UCSD-AML1 (cell line): Measurements from ENCODE around the gene CMTM3.
A peak's percentile ranks its signal among the peaks of the same experiment; 100 is the strongest.
"Not testable (repeated sequence)": the region's sequence is repeated elsewhere in the genome, so short reads cannot be mapped to it uniquely, and the experiment has no call there.

Experiments used
- DNase-seq: peaks from one replicate; lab custom pipeline; 2025; ENCODE audit not compliant: unreplicated experiment; lab: John Stamatoyannopoulos, UW

Gene CMTM3

GRCh38 chr16:66581246-66581952, 23.1 kb upstream of the CMTM3 start:
- no peak for DNase-seq

GRCh38 chr16:66585481-66586239, 18.8 kb upstream of the CMTM3 start:
- peak; percentile 56 for DNase-seq

DNA sequence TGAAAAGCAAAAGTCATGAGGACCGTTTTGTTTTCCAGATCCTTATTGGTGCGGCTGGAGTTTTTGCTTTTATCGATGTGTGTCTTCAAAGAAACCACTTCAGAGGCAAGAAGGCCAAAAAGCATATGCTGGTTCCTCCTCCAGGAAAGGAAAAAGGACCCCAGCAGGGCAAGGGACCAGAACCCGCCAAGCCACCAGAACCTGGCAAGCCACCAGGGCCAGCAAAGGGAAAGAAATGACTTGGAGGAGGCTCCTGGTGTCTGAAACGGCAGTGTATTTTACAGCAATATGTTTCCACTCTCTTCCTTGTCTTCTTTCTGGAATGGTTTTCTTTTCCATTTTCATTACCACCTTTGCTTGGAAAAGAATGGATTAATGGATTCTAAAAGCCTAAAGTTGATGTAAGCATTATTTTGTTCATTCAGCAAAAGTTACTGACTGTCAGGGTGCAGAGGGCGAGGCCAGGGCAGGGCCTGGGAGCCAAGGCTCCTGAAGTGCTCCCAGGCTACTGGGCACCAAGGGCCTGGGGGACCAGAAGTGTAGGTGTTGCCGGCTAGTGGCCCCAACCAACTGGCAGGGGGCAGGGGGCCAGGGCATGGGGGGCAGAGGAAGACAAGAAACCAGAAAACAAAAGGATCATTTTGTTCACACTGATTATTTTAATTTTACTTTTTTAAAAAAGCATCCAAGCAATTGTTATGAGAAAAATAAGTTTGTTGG, 16.5 kb upstream of the CMTM3 start:
- DNase-seq, result no peak

DNA sequence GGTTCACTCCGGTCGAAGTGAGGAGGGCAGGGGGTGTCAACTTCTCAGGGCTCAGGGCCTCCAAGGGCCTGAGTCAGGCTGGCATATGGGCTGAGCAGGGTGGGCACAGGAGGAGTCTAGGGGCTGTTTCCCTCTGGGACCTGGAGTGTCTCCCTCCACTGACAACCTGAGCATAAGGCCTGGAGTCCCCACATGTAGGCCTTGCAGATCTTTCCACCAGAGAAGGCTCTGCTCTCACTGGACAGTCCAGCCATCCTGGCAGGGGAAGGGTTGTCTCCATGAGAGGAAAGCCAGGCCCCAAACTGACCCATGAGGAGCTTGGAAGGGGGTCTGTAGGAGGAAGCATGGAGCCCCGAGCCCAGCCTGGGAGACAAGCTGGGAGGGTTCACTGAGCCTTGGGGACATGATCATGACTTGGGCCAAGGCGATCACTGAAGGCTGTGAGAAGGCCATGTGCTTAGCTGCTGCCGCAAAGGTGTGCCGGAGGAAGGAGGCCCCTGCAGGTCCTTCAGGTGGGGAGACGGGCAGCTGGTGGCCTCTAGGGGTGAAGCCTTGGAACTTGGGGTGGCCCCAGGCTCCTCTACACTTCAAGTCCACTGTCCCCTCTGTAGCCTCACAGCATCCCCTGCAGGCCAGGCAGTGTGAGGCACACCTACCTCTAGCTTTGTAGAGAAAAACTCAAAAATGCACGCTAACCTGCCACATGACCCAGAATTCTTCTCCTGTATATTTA, 15.4 kb upstream of the CMTM3 start:
- peak; percentile 76 for DNase-seq

DNA sequence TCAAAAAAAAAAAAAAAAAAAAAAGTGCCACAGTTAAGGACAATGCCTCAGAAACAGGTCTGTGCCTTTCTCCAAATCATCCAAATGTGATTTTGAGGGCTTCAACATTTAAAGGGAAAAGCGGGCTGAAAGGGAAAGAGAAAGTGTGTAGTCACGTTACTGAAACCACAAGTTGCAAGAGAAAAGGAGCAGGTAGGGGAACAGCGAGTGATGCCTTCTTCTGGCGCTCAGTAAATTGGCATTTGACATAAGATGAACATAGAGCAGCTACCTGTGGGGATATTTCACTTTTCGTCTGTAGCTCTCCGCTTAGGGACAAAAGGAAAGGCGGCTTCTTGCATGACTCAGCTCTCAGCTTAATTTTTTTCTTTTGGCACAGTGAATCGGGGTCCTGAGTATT, 14.2 kb upstream of the CMTM3 start:
- DNase-seq, result no peak

- no peak for DNase-seq
Measured at GRCh38 chr16:66591018-66591417, 13.5 kb upstream of the CMTM3 start.

DNA sequence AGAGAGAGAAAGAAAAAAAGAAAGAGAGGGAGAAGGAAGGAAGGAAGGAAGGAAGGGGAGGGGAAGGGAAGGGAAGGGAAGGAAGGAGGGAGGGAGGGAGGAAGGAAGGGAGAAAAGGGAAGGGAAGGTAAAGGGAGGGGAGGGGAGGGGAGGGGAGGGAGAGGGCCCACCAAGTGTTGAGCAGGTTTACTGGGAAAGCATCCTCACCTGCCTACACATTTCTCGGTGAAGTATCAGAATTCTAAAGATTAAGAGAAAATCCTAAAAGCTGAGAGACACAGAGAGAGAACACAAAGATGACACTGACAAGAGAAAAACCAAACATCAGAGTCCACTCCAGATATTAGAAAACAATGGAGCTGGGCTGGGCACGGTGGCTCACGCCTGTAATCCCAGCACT, 12.3 kb upstream of the CMTM3 start:
- no peak for DNase-seq

DNA sequence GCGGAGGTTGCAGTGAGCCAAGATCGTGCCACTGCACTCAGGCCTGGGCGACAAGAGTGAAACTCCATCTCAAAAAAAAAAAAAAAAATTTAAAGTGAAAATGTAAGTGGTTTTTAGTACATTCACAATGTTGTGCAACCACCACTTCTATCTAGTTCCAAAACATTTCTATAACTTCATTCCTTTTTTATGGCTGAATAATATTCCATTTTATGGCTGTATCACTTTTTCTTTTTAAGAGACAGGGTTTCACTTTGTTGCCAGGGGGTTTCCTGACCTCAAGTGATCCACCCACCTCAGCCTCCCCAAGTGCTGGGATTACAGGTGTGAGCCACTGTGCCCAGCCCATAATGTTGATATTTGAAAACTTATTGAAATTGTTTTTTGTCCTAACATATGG, 11.7 kb upstream of the CMTM3 start:
- DNase-seq, result no peak

DNA sequence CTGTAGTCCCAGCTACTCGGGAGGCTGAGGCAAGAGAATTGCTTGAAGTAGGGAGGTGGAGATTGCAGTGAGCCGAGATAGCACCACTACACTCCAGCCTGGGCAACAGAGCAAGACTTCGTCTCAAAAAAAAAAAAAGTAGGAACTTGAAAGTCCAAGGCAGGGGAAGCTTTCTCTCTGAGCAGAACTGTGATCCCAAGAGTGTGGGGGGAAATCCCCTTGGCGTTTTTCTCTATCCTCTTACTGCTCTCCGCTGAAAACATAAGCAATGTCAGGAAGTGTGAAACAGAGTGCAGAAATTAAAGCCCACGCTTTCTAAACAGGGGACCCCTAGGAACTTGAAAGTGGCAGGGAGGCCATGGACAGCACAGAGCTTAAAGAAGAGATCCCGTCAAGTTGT, 9.8 kb upstream of the CMTM3 start:
- DNase-seq, result no peak

- not testable (repeated sequence) for DNase-seq
Measured at GRCh38 chr16:66596559-66596958, 7.9 kb upstream of the CMTM3 start.

DNA sequence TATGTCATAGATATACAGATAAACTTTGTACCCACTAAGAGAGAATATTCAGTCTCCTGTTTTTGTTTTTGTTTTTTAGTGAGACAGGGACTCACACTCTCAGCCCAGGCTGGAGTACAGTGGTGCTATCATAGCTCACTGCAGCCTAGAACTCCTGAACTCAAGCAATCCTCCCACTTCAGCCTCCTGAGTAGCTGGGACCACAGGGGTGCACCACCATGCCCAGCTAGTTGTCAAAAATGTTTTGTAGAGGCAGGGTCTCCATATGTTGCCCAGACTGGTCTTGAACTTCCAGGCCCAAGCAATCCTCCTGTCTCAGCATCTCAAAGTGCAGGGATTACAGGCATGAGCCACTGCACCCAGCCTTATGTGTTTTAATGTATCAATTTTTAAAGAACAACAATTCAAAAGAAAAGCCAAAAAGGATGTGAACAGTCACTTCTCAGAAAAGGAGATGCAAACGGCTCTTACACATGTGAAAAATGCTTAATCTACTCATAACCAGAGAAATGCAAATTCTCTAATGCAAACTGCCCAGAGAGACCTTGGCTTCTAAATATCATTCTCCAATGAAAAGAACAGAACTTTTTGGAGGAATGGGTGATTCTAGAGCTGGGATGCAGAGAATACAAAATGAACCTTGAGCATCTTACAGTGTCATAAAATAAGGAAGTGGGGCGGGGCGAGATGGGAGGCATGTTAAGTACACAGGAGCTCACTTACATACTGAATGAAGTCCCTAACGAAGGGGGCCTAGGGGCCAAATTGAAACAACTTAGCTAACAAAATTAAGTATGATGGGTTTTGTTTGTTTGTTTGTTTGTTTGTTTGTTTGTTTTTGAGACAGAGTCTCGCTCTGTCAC, 7.3 kb upstream of the CMTM3 start:
- DNase-seq, result no peak

DNA sequence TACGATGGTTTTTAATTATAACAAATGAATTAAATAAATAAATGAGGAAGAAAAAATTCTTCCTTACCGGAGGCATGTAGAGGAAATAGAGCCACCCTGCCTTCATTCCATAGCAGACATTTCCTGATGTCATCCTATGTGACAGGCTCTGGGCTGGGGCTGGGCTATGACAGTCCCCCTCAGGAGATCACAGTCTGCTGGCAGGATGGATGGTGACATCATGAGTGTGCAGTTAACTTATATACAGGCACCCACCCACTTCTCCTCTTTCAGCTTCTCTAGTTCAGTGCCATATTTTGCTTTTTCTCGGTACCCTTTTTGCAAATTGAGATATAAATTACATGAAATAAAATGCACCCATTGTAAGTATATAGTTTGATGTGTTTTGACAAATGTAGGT, 6.4 kb upstream of the CMTM3 start:
- DNase-seq, result peak; percentile 51

DNA sequence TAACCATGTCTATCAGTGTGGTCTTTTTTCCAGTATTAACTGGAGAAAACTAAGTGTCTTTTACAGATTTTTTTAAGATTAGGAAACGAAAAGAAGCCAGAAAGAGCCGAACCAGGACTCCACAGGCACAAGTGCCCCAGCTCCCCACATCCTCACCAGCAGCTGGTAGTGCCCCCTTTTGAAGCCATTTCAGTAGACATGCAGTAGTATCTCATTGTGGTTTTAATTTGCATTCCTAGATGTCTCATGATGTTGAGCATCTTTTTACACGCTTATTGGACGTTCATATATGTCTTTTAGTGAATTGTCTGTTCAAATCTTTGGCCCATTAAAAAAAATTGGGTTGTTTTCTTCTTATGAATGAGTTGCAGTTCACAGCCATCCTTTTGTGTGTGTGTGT, 4.8 kb upstream of the CMTM3 start:
- no peak for DNase-seq

GRCh38 chr16:66600477-66600876, 4.0 kb upstream of the CMTM3 start:
- DNase-seq, result no peak

DNA sequence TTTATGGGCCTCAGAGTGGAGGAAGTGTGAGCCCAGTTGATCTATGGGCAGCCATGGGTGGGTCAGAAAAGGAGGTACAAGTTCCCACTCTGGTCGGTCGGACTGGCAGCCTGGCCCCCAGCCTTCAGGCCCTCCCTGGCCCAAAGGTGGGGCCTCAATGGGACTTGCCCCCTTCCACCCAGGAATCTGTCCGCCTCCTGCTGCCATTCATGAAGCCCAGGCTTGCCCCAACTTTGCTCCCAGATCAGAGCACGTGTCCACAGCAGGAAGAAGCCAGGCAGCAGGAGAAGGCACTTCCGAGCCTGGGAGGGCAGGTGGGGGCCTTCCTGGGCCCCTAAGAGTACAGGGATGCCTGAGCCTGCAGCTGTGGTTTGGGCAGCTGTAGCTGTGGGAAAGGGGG, 3.0 kb upstream of the CMTM3 start:
- no peak for DNase-seq

GRCh38 chr16:66603537-66604375, 748 bp upstream of the CMTM3 start:
- DNase-seq, result peak; percentile 82

GRCh38 chr16:66605177-66605978, 874 bp downstream of the CMTM3 start:
- DNase-seq, result peak; percentile 76

GRCh38 chr16:66605979-66606751, 1.7 kb downstream of the CMTM3 start:
- DNase-seq, result peak; percentile 41
